K562 (cell line): ENCODE measurements around the gene IRF2BP1.

Experiments
- BCL6 ChIP-seq: fragments of 250-450 bp; sonication (Bioruptor Pico); IDR thresholded peaks from 2 replicates; pipeline ENCODE4 v1.4.0; 2020
- BRCA1 ChIP-seq, 2 experiments: fragments of 450-650 bp in 1 of 2; sonication (generic) in 1 of 2; formaldehyde crosslinking in 1 of 2; IDR thresholded peaks; 2 replicates each; pipeline versions ENCODE4 v1.5.0 to v1.6.1; 2017 to 2020; ENCODE audit warnings: mild to moderate bottlenecking in 1 of 2, missing genetic modification reagents in 1 of 2
- CLOCK ChIP-seq: fragments of 250-450 bp; sonication (Bioruptor Pico); IDR thresholded peaks from 2 replicates; pipeline ENCODE4 v1.4.0; 2020; ENCODE audit warnings: mild to moderate bottlenecking, moderate library complexity, borderline replicate concordance
- HNRNPUL1 ChIP-seq: fragments of 200-400 bp; formaldehyde crosslinking; IDR thresholded peaks from 2 replicates; pipeline ENCODE4 v1.6.1; 2017; ENCODE audit warnings: low read length
- KAT8 ChIP-seq: fragments of 450-650 bp; IDR thresholded peaks from 2 replicates; pipeline ENCODE4 v1.6.1; 2016; ENCODE audit warnings: low read depth, mild to moderate bottlenecking
- MAX ChIP-seq: sonication (generic); formaldehyde crosslinking; IDR thresholded peaks from 2 replicates; pipeline ENCODE4 v1.9.0; 2022; ENCODE audit warnings: mild to moderate bottlenecking, missing genetic modification reagents
- MAZ ChIP-seq, 2 experiments: fragments of 450-650 bp in 1 of 2; sonication (generic) in 1 of 2; formaldehyde crosslinking; IDR thresholded peaks in 1 of 2; conservative IDR thresholded peaks in 1 of 2; 2 replicates each; pipeline versions ENCODE4 v1.4.0 to v1.5.0; 2020; ENCODE audit warnings: mild to moderate bottlenecking in 1 of 2, missing genetic modification reagents in 1 of 2
- POLR2A ChIP-seq: fragments of 450-650 bp; conservative IDR thresholded peaks from 2 replicates; pipeline ENCODE4 v1.6.1; 2016
- RAD21 ChIP-seq, 2 experiments: fragments of 250-450 bp in 1 of 2; fragments of 450-650 bp in 1 of 2; sonication (Bioruptor Pico) in 1 of 2; formaldehyde crosslinking in 1 of 2; IDR thresholded peaks in 1 of 2; conservative IDR thresholded peaks in 1 of 2; 2 replicates each; pipeline versions ENCODE4 v1.4.0 to v1.8.0; 2020 to 2022; ENCODE audit warnings: mild to moderate bottlenecking in 2 of 2, moderate library complexity in 1 of 2
- SRSF9 ChIP-seq: fragments of 200-400 bp; formaldehyde crosslinking; IDR thresholded peaks from 2 replicates; pipeline ENCODE4 v1.6.1; 2017; ENCODE audit warnings: low read depth, low read length, borderline replicate concordance
- ZNF124 ChIP-seq: sonication (generic); formaldehyde crosslinking; IDR thresholded peaks from 2 replicates; pipeline ENCODE4 v1.8.1; 2022; ENCODE audit warnings: missing genetic modification reagents
- ZNF354B ChIP-seq: fragments of 250-450 bp; sonication (Bioruptor Pico); IDR thresholded peaks from 2 replicates; pipeline ENCODE4 v1.4.0; 2020
- TF ChIP-seq, protein P1 (sequence below): sonication (generic); formaldehyde crosslinking; IDR thresholded peaks from 2 replicates; pipeline ENCODE4 v1.8.1; 2023; ENCODE audit warnings: missing genetic modification reagents, mild to moderate bottlenecking, borderline replicate concordance
- TF ChIP-seq, protein P2 (sequence below): sonication (generic); formaldehyde crosslinking; IDR thresholded peaks from 2 replicates; pipeline ENCODE4 v1.8.1; 2023; ENCODE audit warnings: mild to moderate bottlenecking, missing genetic modification reagents

- TF ChIP-seq CLOCK (CRISPR knock-in tag): no peak
- TF ChIP-seq SRSF9: no peak
- no peak for TF ChIP-seq HNRNPUL1
- TF ChIP-seq MAX (CRISPR knock-in tag): no peak
- TF ChIP-seq ZNF354B: no peak
- no peak for TF ChIP-seq RAD21 (CRISPR knock-in tag; conservative IDR thresholded peaks at IDR 0.05 in 1 of 2, IDR thresholded peaks at IDR 0.05 in 1 of 2)
- TF ChIP-seq BRCA1 (IDR thresholded peaks at IDR 0.05): no peak
- TF ChIP-seq BRCA1 (CRISPR knock-in tag; IDR thresholded peaks at IDR 0.05): no peak
- TF ChIP-seq, protein P1, sequence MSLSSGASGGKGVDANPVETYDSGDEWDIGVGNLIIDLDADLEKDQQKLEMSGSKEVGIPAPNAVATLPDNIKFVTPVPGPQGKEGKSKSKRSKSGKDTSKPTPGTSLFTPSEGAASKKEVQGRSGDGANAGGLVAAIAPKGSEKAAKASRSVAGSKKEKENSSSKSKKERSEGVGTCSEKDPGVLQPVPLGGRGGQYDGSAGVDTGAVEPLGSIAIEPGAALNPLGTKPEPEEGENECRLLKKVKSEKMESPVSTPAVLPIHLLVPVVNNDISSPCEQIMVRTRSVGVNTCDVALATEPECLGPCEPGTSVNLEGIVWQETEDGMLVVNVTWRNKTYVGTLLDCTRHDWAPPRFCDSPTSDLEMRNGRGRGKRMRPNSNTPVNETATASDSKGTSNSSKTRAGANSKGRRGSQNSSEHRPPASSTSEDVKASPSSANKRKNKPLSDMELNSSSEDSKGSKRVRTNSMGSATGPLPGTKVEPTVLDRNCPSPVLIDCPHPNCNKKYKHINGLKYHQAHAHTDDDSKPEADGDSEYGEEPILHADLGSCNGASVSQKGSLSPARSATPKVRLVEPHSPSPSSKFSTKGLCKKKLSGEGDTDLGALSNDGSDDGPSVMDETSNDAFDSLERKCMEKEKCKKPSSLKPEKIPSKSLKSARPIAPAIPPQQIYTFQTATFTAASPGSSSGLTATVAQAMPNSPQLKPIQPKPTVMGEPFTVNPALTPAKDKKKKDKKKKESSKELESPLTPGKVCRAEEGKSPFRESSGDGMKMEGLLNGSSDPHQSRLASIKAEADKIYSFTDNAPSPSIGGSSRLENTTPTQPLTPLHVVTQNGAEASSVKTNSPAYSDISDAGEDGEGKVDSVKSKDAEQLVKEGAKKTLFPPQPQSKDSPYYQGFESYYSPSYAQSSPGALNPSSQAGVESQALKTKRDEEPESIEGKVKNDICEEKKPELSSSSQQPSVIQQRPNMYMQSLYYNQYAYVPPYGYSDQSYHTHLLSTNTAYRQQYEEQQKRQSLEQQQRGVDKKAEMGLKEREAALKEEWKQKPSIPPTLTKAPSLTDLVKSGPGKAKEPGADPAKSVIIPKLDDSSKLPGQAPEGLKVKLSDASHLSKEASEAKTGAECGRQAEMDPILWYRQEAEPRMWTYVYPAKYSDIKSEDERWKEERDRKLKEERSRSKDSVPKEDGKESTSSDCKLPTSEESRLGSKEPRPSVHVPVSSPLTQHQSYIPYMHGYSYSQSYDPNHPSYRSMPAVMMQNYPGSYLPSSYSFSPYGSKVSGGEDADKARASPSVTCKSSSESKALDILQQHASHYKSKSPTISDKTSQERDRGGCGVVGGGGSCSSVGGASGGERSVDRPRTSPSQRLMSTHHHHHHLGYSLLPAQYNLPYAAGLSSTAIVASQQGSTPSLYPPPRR (CRISPR knock-in tag): no peak
- TF ChIP-seq, protein P2, sequence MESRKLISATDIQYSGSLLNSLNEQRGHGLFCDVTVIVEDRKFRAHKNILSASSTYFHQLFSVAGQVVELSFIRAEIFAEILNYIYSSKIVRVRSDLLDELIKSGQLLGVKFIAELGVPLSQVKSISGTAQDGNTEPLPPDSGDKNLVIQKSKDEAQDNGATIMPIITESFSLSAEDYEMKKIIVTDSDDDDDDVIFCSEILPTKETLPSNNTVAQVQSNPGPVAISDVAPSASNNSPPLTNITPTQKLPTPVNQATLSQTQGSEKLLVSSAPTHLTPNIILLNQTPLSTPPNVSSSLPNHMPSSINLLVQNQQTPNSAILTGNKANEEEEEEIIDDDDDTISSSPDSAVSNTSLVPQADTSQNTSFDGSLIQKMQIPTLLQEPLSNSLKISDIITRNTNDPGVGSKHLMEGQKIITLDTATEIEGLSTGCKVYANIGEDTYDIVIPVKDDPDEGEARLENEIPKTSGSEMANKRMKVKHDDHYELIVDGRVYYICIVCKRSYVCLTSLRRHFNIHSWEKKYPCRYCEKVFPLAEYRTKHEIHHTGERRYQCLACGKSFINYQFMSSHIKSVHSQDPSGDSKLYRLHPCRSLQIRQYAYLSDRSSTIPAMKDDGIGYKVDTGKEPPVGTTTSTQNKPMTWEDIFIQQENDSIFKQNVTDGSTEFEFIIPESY: no peak
- no peak for TF ChIP-seq KAT8
- no peak for TF ChIP-seq MAZ (CRISPR knock-in tag; conservative IDR thresholded peaks at IDR 0.05 in 1 of 2, IDR thresholded peaks at IDR 0.05 in 1 of 2)
- TF ChIP-seq ZNF124: no peak
- TF ChIP-seq POLR2A: no peak
- no peak for TF ChIP-seq BCL6 (CRISPR knock-in tag)
These were observed 13.3 kb upstream of the IRF2BP1 start for GRCh38 chr19:45899253-45899652.
